Vagina (tissue), 2 donors: ENCODE measurements around the gene ALDH3A1. TPM values are rescaled to one million over a fixed set of nuclear protein-coding genes. Genes with fewer than 3 reads are reported as not detected.
A peak's percentile ranks its signal among the peaks of the same experiment; 100 is the strongest.

Experiments used
- DNase-seq, 2 donors: peaks; one replicate each; pipeline ENCODE4 v3.0.0-alpha.2; 2017; ENCODE audit errors: extremely low spot score in 2 of 2
- H3K27ac ChIP-seq: fragments of 200-600 bp; sonication (generic); one replicate; pipeline ENCODE4 v1.5.1; 2019
- H3K27me3 ChIP-seq: fragments of 200-600 bp; sonication (generic); one replicate; pipeline ENCODE4 v1.5.1; 2019
- H3K36me3 ChIP-seq, 2 donors: fragments of 200-600 bp; sonication (generic); one replicate each; pipeline ENCODE4 v1.5.1; 2017 to 2019
- H3K4me1 ChIP-seq: fragments of 200-600 bp; sonication (generic); one replicate; pipeline ENCODE4 v1.5.1; 2019
- H3K4me3 ChIP-seq, 2 donors: fragments of 200-600 bp; sonication (generic); 1 replicate in 1 of 2; 2 replicates in 1 of 2; pipeline ENCODE4 v1.5.1; 2016 to 2019
- H3K9me3 ChIP-seq: fragments of 200-600 bp; sonication (generic); one replicate; pipeline ENCODE4 v1.5.1; 2019
- POLR2A ChIP-seq, 2 donors: fragments of 450-650 bp; IDR thresholded peaks; one replicate each; pipeline ENCODE4 v1.6.1; 2017; ENCODE audit warnings: antibody characterized with exemption in 2 of 2, mild to moderate bottlenecking in 2 of 2, moderate library complexity in 2 of 2
- POLR2AphosphoS5 ChIP-seq, 2 donors: sonication (generic); formaldehyde crosslinking; IDR thresholded peaks; one replicate each; pipeline ENCODE4 v1.9.0; 2017; ENCODE audit warnings: antibody characterized with exemption in 2 of 2, mild to moderate bottlenecking in 2 of 2, low read depth in 1 of 2; ENCODE audit not compliant: insufficient read depth in 1 of 2
- intact Hi-C: fragments of 100-400 bp; cut with DNase I; formaldehyde crosslinking; loops from one replicate; pipeline ENCODE4 v1.15.1; 2023
- total RNA-seq: library from RNA; depleted of rRNA; stranded (reverse); fragments of >200 nt; gene quantifications from one replicate; pipeline ENCODE4 v1.2.3, GENCODE V29; 2016
- TF ChIP-seq, protein P1 (sequence below), 3 experiments: fragments of 450-650 bp in 2 of 3; fragments of 200-600 bp in 1 of 3; sonication (generic) in 1 of 3; IDR thresholded peaks; one replicate each; pipeline ENCODE4 v1.5.1; 2017 to 2019; ENCODE audit warnings: antibody characterized with exemption in 3 of 3, mild to moderate bottlenecking in 2 of 3, moderate library complexity in 2 of 3

ALDH3A1 gene
- total RNA-seq, 1 donor from 2014 or later: 14.2 TPM

DNA sequence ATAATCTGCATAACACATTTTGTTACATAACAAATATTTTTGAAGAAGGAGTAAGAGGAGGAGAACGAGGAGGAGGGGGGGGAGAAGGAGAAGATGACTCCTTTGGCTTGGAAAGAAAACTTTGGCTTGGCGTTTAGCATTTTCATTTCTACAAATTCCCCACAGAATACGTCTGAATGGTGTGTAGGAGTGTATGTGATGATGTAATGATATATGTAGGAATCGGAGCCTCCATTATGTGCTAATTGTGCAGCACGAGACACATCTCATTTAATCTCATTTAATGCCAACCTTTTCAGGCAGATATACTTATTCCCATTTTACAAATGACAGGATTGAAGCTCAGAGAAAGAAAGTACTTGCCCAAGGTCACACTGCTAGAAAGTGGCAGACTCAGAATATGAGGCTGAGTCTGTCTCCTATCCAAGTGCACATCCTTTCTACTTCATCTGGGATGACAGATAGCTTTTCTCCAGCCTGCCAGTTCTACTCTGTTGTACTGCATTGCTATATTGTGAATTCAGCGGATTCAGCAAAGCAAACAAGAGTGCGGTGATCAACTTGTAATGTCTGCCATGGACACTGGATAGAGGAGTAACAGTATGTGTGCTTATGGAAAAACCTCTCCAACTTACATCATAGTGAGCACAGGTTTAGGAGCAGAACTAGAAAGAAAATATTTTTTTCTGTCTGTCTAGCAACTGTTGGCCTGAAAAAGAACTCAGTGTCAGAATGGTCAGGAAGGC, 21.3 kb downstream of the ALDH3A1 start:
- H3K4me1 ChIP-seq: peaks cover 62% of the 10 kb centered on the region
- intact Hi-C loops: no loop called here
- no peak for TF ChIP-seq POLR2AphosphoS5 (IDR thresholded peaks at IDR 0.05; ENCODE audit: insufficient read depth in 1 of 2, low read depth in 1 of 2)
- no peak for TF ChIP-seq POLR2A (IDR thresholded peaks at IDR 0.05)
- TF ChIP-seq, protein P1, sequence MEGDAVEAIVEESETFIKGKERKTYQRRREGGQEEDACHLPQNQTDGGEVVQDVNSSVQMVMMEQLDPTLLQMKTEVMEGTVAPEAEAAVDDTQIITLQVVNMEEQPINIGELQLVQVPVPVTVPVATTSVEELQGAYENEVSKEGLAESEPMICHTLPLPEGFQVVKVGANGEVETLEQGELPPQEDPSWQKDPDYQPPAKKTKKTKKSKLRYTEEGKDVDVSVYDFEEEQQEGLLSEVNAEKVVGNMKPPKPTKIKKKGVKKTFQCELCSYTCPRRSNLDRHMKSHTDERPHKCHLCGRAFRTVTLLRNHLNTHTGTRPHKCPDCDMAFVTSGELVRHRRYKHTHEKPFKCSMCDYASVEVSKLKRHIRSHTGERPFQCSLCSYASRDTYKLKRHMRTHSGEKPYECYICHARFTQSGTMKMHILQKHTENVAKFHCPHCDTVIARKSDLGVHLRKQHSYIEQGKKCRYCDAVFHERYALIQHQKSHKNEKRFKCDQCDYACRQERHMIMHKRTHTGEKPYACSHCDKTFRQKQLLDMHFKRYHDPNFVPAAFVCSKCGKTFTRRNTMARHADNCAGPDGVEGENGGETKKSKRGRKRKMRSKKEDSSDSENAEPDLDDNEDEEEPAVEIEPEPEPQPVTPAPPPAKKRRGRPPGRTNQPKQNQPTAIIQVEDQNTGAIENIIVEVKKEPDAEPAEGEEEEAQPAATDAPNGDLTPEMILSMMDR (IDR thresholded peaks at IDR 0.05): no peak
- no peak overlapping the region for H3K4me3 ChIP-seq
- no peak for DNase-seq
- H3K27me3 ChIP-seq: no peaks in the 10 kb centered on the region
- peak overlapping the region; percentile 95 for H3K27ac ChIP-seq
- no peaks in the 10 kb centered on the region for H3K9me3 ChIP-seq
- no peaks in the 10 kb centered on the region for H3K36me3 ChIP-seq

DNA sequence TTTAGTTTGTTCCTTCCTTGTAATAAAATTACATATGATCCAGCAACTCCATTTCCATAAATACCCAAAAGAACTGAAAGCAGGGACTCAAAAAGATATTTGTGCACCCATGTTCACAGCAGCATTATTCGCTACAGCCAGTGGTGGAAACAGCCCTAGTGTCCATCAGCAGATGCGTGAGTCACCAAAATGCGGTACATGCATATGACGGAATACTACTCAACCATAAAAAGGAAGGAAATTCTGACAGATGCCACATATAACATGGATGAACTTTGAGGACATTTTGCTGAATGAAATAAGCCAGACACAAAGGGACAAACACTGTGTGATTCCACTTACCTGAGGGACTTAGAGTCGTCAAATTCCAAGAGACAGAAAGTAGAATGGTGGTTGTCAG, 22.6 kb downstream of the ALDH3A1 start:
- intact Hi-C loops: no loop called here
- no peak for DNase-seq
- Histone ChIP-seq H3K27me3 (no peaks in the 10 kb centered on the region), H3K4me1 (peaks cover 67% of the 10 kb centered on the region), H3K4me3 (no peak overlapping the region), H3K27ac (peak overlapping the region; percentile 95), H3K36me3 (no peaks in the 10 kb centered on the region), H3K9me3 (no peaks in the 10 kb centered on the region)
- TF ChIP-seq POLR2A (IDR thresholded peaks at IDR 0.05) (no peak), POLR2AphosphoS5 (IDR thresholded peaks at IDR 0.05; ENCODE audit: insufficient read depth in 1 of 2, low read depth in 1 of 2) (no peak)
- TF ChIP-seq, protein P1 (IDR thresholded peaks at IDR 0.05): no peak

DNA sequence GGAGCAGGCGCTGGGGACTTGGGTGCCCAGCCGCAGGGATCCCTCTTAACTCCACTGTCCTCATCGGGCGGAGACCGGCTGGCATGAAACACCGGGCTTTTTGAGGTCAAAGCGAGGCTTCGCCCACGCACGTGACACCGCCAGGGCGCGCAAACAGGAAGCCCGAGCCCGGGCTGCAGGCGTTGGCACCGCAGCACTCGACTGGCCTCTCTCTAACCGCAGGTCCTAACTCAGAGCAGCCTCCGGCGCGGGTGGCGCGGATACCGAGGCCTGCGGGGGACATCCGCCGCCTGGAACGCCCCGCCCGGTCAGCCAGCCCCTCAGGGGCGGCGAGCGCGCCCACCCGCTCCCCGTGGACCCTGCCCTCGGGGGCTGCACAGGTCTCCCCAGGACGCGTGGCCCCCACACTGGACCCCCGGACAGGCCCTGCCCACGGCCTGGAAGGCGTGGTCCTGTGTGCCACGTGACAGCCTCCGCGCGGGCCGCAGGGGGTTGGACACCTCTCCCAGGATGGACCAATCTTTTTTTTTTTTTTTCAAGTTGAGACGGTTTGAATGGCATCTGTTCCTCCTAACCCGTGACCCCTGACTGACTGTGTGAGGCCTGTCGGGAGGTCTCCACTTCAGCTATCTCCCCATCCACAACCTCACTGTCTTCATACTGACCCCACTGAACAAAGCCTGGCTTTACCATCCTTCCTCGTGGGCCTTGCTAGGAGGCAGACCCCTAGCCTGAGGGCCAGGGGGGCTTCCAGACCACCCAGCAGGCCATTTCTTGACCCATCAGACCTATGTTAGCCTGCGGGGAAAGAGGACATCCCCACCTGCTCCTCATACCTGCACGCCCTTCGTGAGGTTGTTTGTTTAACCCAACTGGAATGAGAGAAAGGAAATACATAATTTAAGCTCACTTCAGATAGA, 23.3 kb downstream of the ALDH3A1 start:
- peak overlapping the region; percentile 15 to 24 for H3K4me3 ChIP-seq

DNA sequence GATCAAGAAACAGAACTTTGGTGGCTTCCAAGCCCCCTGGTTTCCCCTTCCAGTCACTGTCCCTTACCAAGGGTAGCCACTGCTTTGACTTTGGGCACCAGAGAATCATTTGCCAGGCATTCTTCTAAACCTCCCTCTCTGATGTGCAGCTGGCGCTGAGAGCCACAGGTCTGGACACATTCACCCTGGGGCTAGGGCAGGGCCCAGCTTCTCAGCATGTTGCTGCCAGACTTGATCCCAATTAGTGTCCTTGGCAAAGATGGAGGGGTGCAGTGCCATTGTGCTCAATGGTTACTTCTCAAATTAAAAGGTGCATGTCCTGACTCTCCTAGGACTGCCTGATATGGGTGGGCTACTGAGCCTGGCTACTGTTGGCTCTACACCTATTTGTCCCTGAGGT, 24.1 kb downstream of the ALDH3A1 start:
- intact Hi-C loops: no loop called here
- TF ChIP-seq POLR2A (IDR thresholded peaks at IDR 0.05): no peak
- peak in 1 of 2 donors; percentile 5 for TF ChIP-seq POLR2AphosphoS5 (IDR thresholded peaks at IDR 0.05; ENCODE audit: insufficient read depth in 1 of 2, low read depth in 1 of 2)
- TF ChIP-seq, protein P1 (IDR thresholded peaks at IDR 0.05): no peak
- H3K27me3 ChIP-seq: no peaks in the 10 kb centered on the region
- DNase-seq: no peak
- H3K27ac ChIP-seq: peak overlapping the region; percentile 95
- H3K36me3 ChIP-seq: no peaks in the 10 kb centered on the region
- H3K4me3 ChIP-seq: no peak overlapping the region
- H3K9me3 ChIP-seq: no peaks in the 10 kb centered on the region
- peaks cover 69% of the 10 kb centered on the region for H3K4me1 ChIP-seq

More for the DNA sequence above, 23.3 kb downstream of the ALDH3A1 start:
- H3K36me3 ChIP-seq: no peaks in the 10 kb centered on the region
- peak overlapping the region; percentile 95 for H3K27ac ChIP-seq
- no peak for DNase-seq
- TF ChIP-seq POLR2A (IDR thresholded peaks at IDR 0.05) (no peak), POLR2AphosphoS5 (IDR thresholded peaks at IDR 0.05; ENCODE audit: insufficient read depth in 1 of 2, low read depth in 1 of 2) (peak; percentile 7 to 41)
- TF ChIP-seq, protein P1 (IDR thresholded peaks at IDR 0.05): no peak
- no peaks in the 10 kb centered on the region for H3K9me3 ChIP-seq
- H3K27me3 ChIP-seq: no peaks in the 10 kb centered on the region
- peaks cover 71% of the 10 kb centered on the region for H3K4me1 ChIP-seq
- intact Hi-C loops: no loop called here
